ENCODE results near the gene SUPT3H.

SUPT3H gene

GRCh38 chr6:45377554-45378333, at the start of gene SUPT3H:
SUPT3H (minus strand) TSS chr6:45377934.
- DNase-seq, result peak; percentile 91

- no peak for DNase-seq
These were observed 48.5 kb upstream of the SUPT3H start for GRCh38 chr6:45426251-45426650.

- DNase-seq, result no peak
These were observed 46.7 kb upstream of the SUPT3H start for GRCh38 chr6:45424451-45424861.

- no peak for DNase-seq
These were observed 46.2 kb upstream of the SUPT3H start for GRCh38 chr6:45423824-45424450.

GRCh38 chr6:45423111-45423823, 45.5 kb upstream of the SUPT3H start:
- no peak for DNase-seq

- peak; percentile 66 for DNase-seq
These were observed 44.9 kb upstream of the SUPT3H start for GRCh38 chr6:45422503-45423110.

GRCh38 chr6:45421709-45422502, 44.2 kb upstream of the SUPT3H start:
- peak; percentile 47 for DNase-seq

GRCh38 chr6:45420909-45421708, 43.4 kb upstream of the SUPT3H start:
- no peak for DNase-seq

GRCh38 chr6:45420083-45420908, 42.6 kb upstream of the SUPT3H start:
- peak; percentile 71 for DNase-seq

- DNase-seq, result peak; percentile 59
These were observed 41.9 kb upstream of the SUPT3H start for GRCh38 chr6:45419571-45420082.

GRCh38 chr6:45417436-45417835, 39.7 kb upstream of the SUPT3H start:
- DNase-seq, result no peak

GRCh38 chr6:45416700-45417099, 39.0 kb upstream of the SUPT3H start:
- DNase-seq, result no peak

- DNase-seq, result no peak
These were observed 38.2 kb upstream of the SUPT3H start for GRCh38 chr6:45415788-45416518.

- no peak for DNase-seq
These were observed 37.6 kb upstream of the SUPT3H start for GRCh38 chr6:45415315-45415714.

GRCh38 chr6:45411959-45412358, 34.2 kb upstream of the SUPT3H start:
- DNase-seq, result no peak

GRCh38 chr6:45400021-45400420, 22.3 kb upstream of the SUPT3H start:
- DNase-seq, result no peak

GRCh38 chr6:45398075-45398813, 20.5 kb upstream of the SUPT3H start:
- peak; percentile 21 for DNase-seq

- DNase-seq, result no peak
These were observed 16.9 kb upstream of the SUPT3H start for GRCh38 chr6:45394586-45395095.

- DNase-seq, result no peak
These were observed 10.6 kb upstream of the SUPT3H start for GRCh38 chr6:45388328-45388727.

Data from CD4-positive, alpha-beta T cell treated with Interleukin-4 for 4 hours (primary cell).